H1 (cell line): ENCODE results near the gene TOM1. TPM values are rescaled to one million over a fixed set of nuclear protein-coding genes. Genes with fewer than 3 reads are reported as not detected.
A peak's percentile ranks its signal among the peaks of the same experiment; 100 is the strongest.

ENCODE experiments used
- CTCF ChIA-PET: fragments of 300-600 bp; sonication (Branson Sonifier 250); formaldehyde crosslinking; loops from one replicate; lab custom pipeline; 2021; ENCODE audit not compliant: partially characterized antibody; lab: Charles Lee
- POLR2A ChIA-PET: fragments of 300-600 bp; sonication (Branson Sonifier 250); formaldehyde crosslinking; loops from one replicate; lab custom pipeline; 2021; ENCODE audit warnings: inconsistent platforms; ENCODE audit not compliant: partially characterized antibody; lab: Charles Lee
- DNase-seq, 2 experiments: peaks; one replicate each; pipeline versions ENCODE4 v3.0.0 to v3.0.0-alpha.2; 2010 to 2022; ENCODE audit warnings: low spot score in 2 of 2, low read depth in 1 of 2, mixed read lengths in 1 of 2
- FAIRE-seq: peaks from 2 replicates; lab custom pipeline; 2011; peaks lifted over from hg19 to GRCh38; lab: Jason Lieb, UNC
- H2AFZ ChIP-seq: 2 replicates; pipeline ENCODE4 v1.8.1; 2012; ENCODE audit warnings: low read length, inconsistent platforms
- H2AK5ac ChIP-seq: 2 replicates; pipeline ENCODE4 v1.6.1; 2013; ENCODE audit warnings: low read depth, low read length
- H2BK120ac ChIP-seq: replicated peaks from 2 replicates; pipeline ENCODE3; 2013; ENCODE audit warnings: low read depth, low read length, inconsistent platforms
- H2BK12ac ChIP-seq: 2 replicates; pipeline ENCODE4 v1.6.1; 2013; ENCODE audit warnings: low read depth, low read length
- H2BK15ac ChIP-seq: 2 replicates; pipeline ENCODE4 v1.6.1; 2013; ENCODE audit warnings: low read length
- H2BK20ac ChIP-seq: 2 replicates; pipeline ENCODE4 v1.6.1; 2013; ENCODE audit warnings: low read length
- H2BK5ac ChIP-seq: 2 replicates; pipeline ENCODE4 v1.6.1; 2013; ENCODE audit warnings: low read depth, low read length
- H3K14ac ChIP-seq: 2 replicates; pipeline ENCODE4 v1.6.1; 2013; ENCODE audit warnings: inconsistent platforms; ENCODE audit not compliant: insufficient read length
- H3K18ac ChIP-seq: 2 replicates; pipeline ENCODE4 v1.6.1; 2013; ENCODE audit warnings: low read length; ENCODE audit errors: extremely low read depth
- H3K23ac ChIP-seq: 2 replicates; pipeline ENCODE4 v1.6.1; 2013; ENCODE audit warnings: inconsistent platforms; ENCODE audit not compliant: insufficient read length
- H3K23me2 ChIP-seq: 2 replicates; pipeline ENCODE4 v1.6.1; 2013; ENCODE audit warnings: low read depth, low read length
- H3K27ac ChIP-seq: 2 replicates; pipeline ENCODE4 v1.6.1; 2011; ENCODE audit warnings: low read depth, low read length, inconsistent platforms
- H3K27me3 ChIP-seq, 4 experiments: replicated peaks in 1 of 4; 1 replicate in 1 of 4; 2 replicates in 3 of 4; pipeline versions ENCODE4 v1.6.1 to v1.8.1; 2011 to 2013; ENCODE audit warnings: low read length in 3 of 4, mild to moderate bottlenecking in 3 of 4, inconsistent platforms in 2 of 4, mixed read lengths in 2 of 4, moderate library complexity in 1 of 4; ENCODE audit not compliant: control insufficient read depth in 3 of 4, insufficient read depth in 3 of 4; ENCODE audit errors: extremely low read depth in 1 of 4
- H3K36me3 ChIP-seq, 4 experiments: 2 replicates each; pipeline versions ENCODE4 v1.6.1 to v1.8.1; 2011 to 2013; ENCODE audit warnings: mild to moderate bottlenecking in 4 of 4, low read length in 3 of 4, moderate library complexity in 2 of 4, control low read depth in 1 of 4, inconsistent platforms in 1 of 4; ENCODE audit not compliant: insufficient read depth in 4 of 4, control insufficient read depth in 2 of 4
- H3K4ac ChIP-seq: replicated peaks from 2 replicates; pipeline ENCODE3; 2013; ENCODE audit warnings: low read length, low read depth, mixed read lengths, inconsistent platforms; ENCODE audit not compliant: insufficient read length
- H3K4me1 ChIP-seq, 4 experiments: replicated peaks in 1 of 4; 1 replicate in 1 of 4; 2 replicates in 3 of 4; pipeline versions ENCODE4 v1.6.1 to v1.8.1; 2011 to 2013; ENCODE audit warnings: low read length in 3 of 4, inconsistent platforms in 2 of 4, mixed read lengths in 1 of 4; ENCODE audit not compliant: insufficient read depth in 4 of 4, control insufficient read depth in 3 of 4
- H3K4me2 ChIP-seq, 2 experiments: 2 replicates each; pipeline versions ENCODE4 v1.6.1 to v1.8.1; 2011 to 2013; ENCODE audit warnings: low read depth in 2 of 2, low read length in 2 of 2, control low read depth in 1 of 2, inconsistent platforms in 1 of 2, mild to moderate bottlenecking in 1 of 2; ENCODE audit not compliant: insufficient read depth in 1 of 2
- H3K4me3 ChIP-seq, 4 experiments: fragments of 200-600, 300-600 bp in 1 of 4; sonication (generic), shearing (Covaris generic), sonication (Bioruptor Twin) in 1 of 4; 2 replicates each; pipeline versions ENCODE4 v1.5.1 to v1.8.1; 2011 to 2016; ENCODE audit warnings: low read length in 4 of 4, low read depth in 3 of 4, control low read depth in 2 of 4, inconsistent platforms in 2 of 4, mild to moderate bottlenecking in 2 of 4, mixed read lengths in 1 of 4, moderate library complexity in 1 of 4; ENCODE audit not compliant: insufficient read depth in 2 of 4; ENCODE audit errors: extremely low read depth in 1 of 4
- H3K56ac ChIP-seq: replicated peaks from 2 replicates; pipeline ENCODE3; 2013; ENCODE audit warnings: low read depth, mild to moderate bottlenecking, mixed read lengths, low read length, inconsistent platforms; ENCODE audit not compliant: insufficient read length
- H3K79me1 ChIP-seq: 2 replicates; pipeline ENCODE4 v1.6.1; 2013; ENCODE audit warnings: low read depth, low read length, control low read depth
- H3K79me2 ChIP-seq, 2 experiments: 2 replicates each; pipeline versions ENCODE4 v1.6.1 to v1.8.1; 2012 to 2013; ENCODE audit warnings: low read length in 2 of 2, mild to moderate bottlenecking in 2 of 2, inconsistent platforms in 1 of 2; ENCODE audit not compliant: insufficient read depth in 2 of 2, control insufficient read depth in 1 of 2
- H3K9ac ChIP-seq, 4 experiments: replicated peaks in 1 of 4; 1 replicate in 1 of 4; 2 replicates in 3 of 4; pipeline versions ENCODE4 v1.6.1 to v1.8.1; 2011 to 2013; ENCODE audit warnings: low read depth in 3 of 4, low read length in 3 of 4, control low read depth in 2 of 4, mild to moderate bottlenecking in 2 of 4, moderate library complexity in 2 of 4, inconsistent platforms in 1 of 4; ENCODE audit errors: extremely low read depth in 1 of 4
- H3K9me3 ChIP-seq, 2 experiments: 2 replicates each; pipeline versions ENCODE4 v1.6.1 to v1.8.1; 2012 to 2013; ENCODE audit warnings: mild to moderate bottlenecking in 2 of 2, moderate library complexity in 2 of 2, control low read depth in 1 of 2, inconsistent platforms in 1 of 2, low read depth in 1 of 2, low read length in 1 of 2, mixed read lengths in 1 of 2; ENCODE audit not compliant: insufficient read depth in 2 of 2
- H4K20me1 ChIP-seq, 2 experiments: replicated peaks in 1 of 2; 2 replicates each; pipeline versions ENCODE3 to v1.8.1; 2011 to 2013; ENCODE audit warnings: inconsistent platforms in 2 of 2, low read length in 2 of 2, mild to moderate bottlenecking in 1 of 2; ENCODE audit not compliant: insufficient read depth in 2 of 2, control insufficient read depth in 1 of 2
- H4K5ac ChIP-seq: 2 replicates; pipeline ENCODE4 v1.6.1; 2013; ENCODE audit warnings: low read length, low read depth, mixed read lengths, inconsistent platforms; ENCODE audit not compliant: insufficient read length
- H4K8ac ChIP-seq: 2 replicates; pipeline ENCODE4 v1.8.0; 2013; ENCODE audit warnings: mild to moderate bottlenecking, moderate library complexity, low read length, inconsistent platforms; ENCODE audit not compliant: insufficient read depth; ENCODE audit errors: extremely low read depth
- H4K91ac ChIP-seq: replicated peaks from 2 replicates; pipeline ENCODE3; 2013; ENCODE audit warnings: low read length, mixed read lengths, inconsistent platforms; ENCODE audit not compliant: insufficient read length
- CTBP2 ChIP-seq: IDR thresholded peaks from 2 replicates; pipeline ENCODE4 v1.7.0; 2011; ENCODE audit warnings: borderline replicate concordance, mild to moderate bottlenecking, moderate library complexity, mixed read lengths, low read length; ENCODE audit not compliant: insufficient read depth, insufficient read length
- EP300 ChIP-seq, 2 experiments: IDR thresholded peaks; 1 replicate in 1 of 2; 2 replicates in 1 of 2; pipeline ENCODE4 v1.6.1; 2011 to 2012; ENCODE audit warnings: low read depth in 2 of 2, low read length in 2 of 2, mild to moderate bottlenecking in 2 of 2, borderline replicate concordance in 1 of 2, inconsistent platforms in 1 of 2, moderate library complexity in 1 of 2
- GTF2F1 ChIP-seq: IDR thresholded peaks from 2 replicates; pipeline ENCODE4 v1.6.1; 2012; ENCODE audit warnings: low read depth, low read length, improper control_type of control experiment, borderline replicate concordance
- POLR2AphosphoS5 ChIP-seq: IDR thresholded peaks from 2 replicates; pipeline ENCODE4 v1.6.1; 2011; ENCODE audit warnings: low read depth, low read length
- POU5F1 ChIP-seq: IDR thresholded peaks from 2 replicates; pipeline ENCODE4 v1.6.1; 2011; ENCODE audit warnings: low read depth, mild to moderate bottlenecking, low read length, moderate library complexity
- RXRA ChIP-seq: IDR thresholded peaks from 2 replicates; pipeline ENCODE4 v1.6.1; 2011; ENCODE audit warnings: low read depth, mild to moderate bottlenecking, low read length, moderate library complexity; ENCODE audit not compliant: insufficient read depth
- TEAD4 ChIP-seq: IDR thresholded peaks from 2 replicates; pipeline ENCODE4 v1.6.1; 2012; ENCODE audit warnings: low read depth, low read length, inconsistent platforms, mixed read lengths
- WGBS, 2 experiments: shearing (Covaris generic) in 1 of 2; methylation state at CpG; one replicate each; pipeline versions ENCODE4 v1.1.6 to v1.1.7; 2013 to 2015; ENCODE audit warnings: low lambda C conversion rate in 2 of 2, mixed read lengths in 2 of 2, inconsistent platforms in 1 of 2, low coverage in 1 of 2, missing lambda C conversion rate in 1 of 2; ENCODE audit not compliant: insufficient replicate concordance in 2 of 2, insufficient coverage in 1 of 2, insufficient read length in 1 of 2; ENCODE audit errors: extremely low coverage in 1 of 2, missing lambda C conversion rate in 1 of 2; 5-methylcytosine and 5-hydroxymethylcytosine counted together
- polyA plus RNA-seq, 7 experiments: library from polyadenylated mRNA; depleted of rRNA in 3 of 7; stranded (reverse) in 5 of 7; unstranded in 2 of 7; fragments of >200 nt in 5 of 7; fragments of 200-250 nt in 2 of 7; gene quantifications; 1 replicate in 5 of 7; 2 replicates in 1 of 7; 4 replicates in 1 of 7; pipeline versions ENCODE4 v1.2.1 to v1.2.3, GENCODE V29; 2011 to 2013; ENCODE audit warnings: missing spikeins in 2 of 7, mixed read lengths in 2 of 7
- total RNA-seq: library from RNA; stranded (reverse); fragmentation: NEBNext Ultra II Directional; extraction: Animal tissue kit (Norgen Biotek cat#: 25700); gene quantifications from 2 replicates; pipeline ENCODE4 v1.2.1, GENCODE V29; 2021
- TF ChIP-seq, protein P1 (sequence below), 3 experiments: IDR thresholded peaks; 1 replicate in 2 of 3; 2 replicates in 1 of 3; pipeline versions ENCODE4 v1.5.1 to v1.6.1; 2011; ENCODE audit warnings: low read length in 3 of 3, mild to moderate bottlenecking in 3 of 3, inconsistent platforms in 2 of 3, low read depth in 1 of 3, moderate library complexity in 1 of 3; ENCODE audit not compliant: insufficient read depth in 1 of 3; ENCODE audit errors: control extremely low read depth in 1 of 3

Gene TOM1
- total and polyA plus RNA-seq, 2 of the 8 experiments (the other 6 are each of a cell fraction or from before 2014, with no cell fraction given): 25.1 to 39.2 TPM

DNA sequence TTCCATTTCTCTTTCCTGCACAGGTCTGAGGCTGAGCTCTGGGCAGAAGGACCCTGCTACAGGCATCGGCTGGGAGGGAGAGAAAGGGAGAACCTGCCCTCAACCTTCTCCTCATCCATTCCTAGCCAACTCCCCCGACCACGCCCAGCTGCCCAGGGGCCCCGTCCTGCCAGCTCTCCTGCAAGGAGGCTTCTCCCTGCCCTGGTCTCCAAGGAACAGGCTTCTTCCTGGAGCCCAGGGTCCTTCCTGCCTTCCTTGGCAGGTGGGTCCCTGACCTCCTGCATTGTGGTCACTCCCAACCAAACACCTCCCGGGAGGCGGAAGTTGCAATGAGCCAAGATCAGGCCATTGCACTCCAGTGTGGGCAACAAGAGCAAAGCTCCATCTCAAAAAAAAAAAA is 68.7 kb downstream of the TOM1 start:
- Histone ChIP-seq H3K4me2 (no peak overlapping the region), H3K79me1 (no peaks in the 10 kb centered on the region), H3K56ac (no peak overlapping the region), H3K4me1 (peaks cover 2 to 12% (median 8%) of the 10 kb centered on the region in 4 experiments), H4K91ac (peak overlapping the region; percentile 55), H3K27me3 (no peaks in the 10 kb centered on the region), H3K23ac (no peak overlapping the region), H3K9me3 (no peaks in the 10 kb centered on the region), H3K23me2 (peaks cover 2% of the 10 kb centered on the region; the same call in 1 of the 2 replicates), H3K4me3 (no peak overlapping the region), H2BK5ac (no peak overlapping the region), H3K79me2 (no peaks in the 10 kb centered on the region), H2AFZ (no peak overlapping the region)
- no peak for FAIRE-seq
- WGBS, 2 experiments: 95% methylated on average over 5 of the region's 6 CpGs; no CpG with 5 or more reads in 1 of the 2 experiments
- TF ChIP-seq POLR2AphosphoS5: no peak
- TF ChIP-seq EP300 (IDR thresholded peaks at IDR 0.05; ENCODE audit: borderline replicate concordance in 1 of 2, low read depth in 2 of 2, low read length in 2 of 2): no peak
- no peak for TF ChIP-seq TEAD4
- no peak for TF ChIP-seq CTBP2
- TF ChIP-seq, protein P1, sequence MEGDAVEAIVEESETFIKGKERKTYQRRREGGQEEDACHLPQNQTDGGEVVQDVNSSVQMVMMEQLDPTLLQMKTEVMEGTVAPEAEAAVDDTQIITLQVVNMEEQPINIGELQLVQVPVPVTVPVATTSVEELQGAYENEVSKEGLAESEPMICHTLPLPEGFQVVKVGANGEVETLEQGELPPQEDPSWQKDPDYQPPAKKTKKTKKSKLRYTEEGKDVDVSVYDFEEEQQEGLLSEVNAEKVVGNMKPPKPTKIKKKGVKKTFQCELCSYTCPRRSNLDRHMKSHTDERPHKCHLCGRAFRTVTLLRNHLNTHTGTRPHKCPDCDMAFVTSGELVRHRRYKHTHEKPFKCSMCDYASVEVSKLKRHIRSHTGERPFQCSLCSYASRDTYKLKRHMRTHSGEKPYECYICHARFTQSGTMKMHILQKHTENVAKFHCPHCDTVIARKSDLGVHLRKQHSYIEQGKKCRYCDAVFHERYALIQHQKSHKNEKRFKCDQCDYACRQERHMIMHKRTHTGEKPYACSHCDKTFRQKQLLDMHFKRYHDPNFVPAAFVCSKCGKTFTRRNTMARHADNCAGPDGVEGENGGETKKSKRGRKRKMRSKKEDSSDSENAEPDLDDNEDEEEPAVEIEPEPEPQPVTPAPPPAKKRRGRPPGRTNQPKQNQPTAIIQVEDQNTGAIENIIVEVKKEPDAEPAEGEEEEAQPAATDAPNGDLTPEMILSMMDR (IDR thresholded peaks at IDR 0.05; ENCODE audit: control extremely low read depth in 1 of 3, insufficient read depth in 1 of 3, low read depth in 1 of 3, low read length in 3 of 3): no peak
- TF ChIP-seq POU5F1: no peak
- TF ChIP-seq RXRA: no peak
- no peak for TF ChIP-seq GTF2F1
- TF ChIP-seq, all 59 proteins: peak for 0
- no peaks in the 10 kb centered on the region for H4K20me1 ChIP-seq
- peak overlapping the region; percentile 80; the same call in 1 of the 2 replicates for H2BK20ac ChIP-seq
- no peak overlapping the region for H2BK120ac ChIP-seq
- ChIA-PET POLR2A (interaction anchor here (0.8 to 57.4 kb wide), 4 partner anchors 8 to 74 kb away, joined by 3 to 1995 read pairs (median 4); partner anchors contain the start of gene MCM5), CTCF (interaction anchor here (0.6 to 1.8 kb wide), 10 partner anchors 12 to 223 kb away, joined by 3 to 8 read pairs (median 4); partner anchors contain the start of gene HMOX1)
- 0 out of 2 replicates have a peak overlapping the region, but pooled peaks have one; percentile 39 for H2AK5ac ChIP-seq
- no peak overlapping the region for H2BK12ac ChIP-seq
- no peak overlapping the region for H3K14ac ChIP-seq
- no peak overlapping the region for H3K4ac ChIP-seq
- no peak overlapping the region for H3K18ac ChIP-seq
- no peaks in the 10 kb centered on the region for H3K36me3 ChIP-seq
- H3K9ac ChIP-seq: no peak overlapping the region
- no peak overlapping the region for H3K27ac ChIP-seq
- H2BK15ac ChIP-seq: 0 out of 2 replicates have a peak overlapping the region, but pooled peaks have one; percentile 46
- H4K5ac ChIP-seq: no peak overlapping the region
- no peak for DNase-seq
- no peak overlapping the region for H4K8ac ChIP-seq
